K562 (cell line): Measurements from ENCODE around the gene TTC27. TPM values are rescaled to one million over a fixed set of nuclear protein-coding genes. Genes with fewer than 3 reads are reported as not detected.

ENCODE experiments used
- CBFA2T3 ChIP-seq: fragments of 450-650 bp; IDR thresholded peaks from 2 replicates; pipeline ENCODE4 v1.6.1; 2017
- CC2D1A ChIP-seq: fragments of 450-650 bp; IDR thresholded peaks from 2 replicates; pipeline ENCODE4 v1.6.1; 2017; ENCODE audit warnings: mild to moderate bottlenecking
- COPS2 ChIP-seq: fragments of 450-650 bp; conservative IDR thresholded peaks from 2 replicates; pipeline ENCODE4 v1.6.1; 2016; ENCODE audit warnings: mild to moderate bottlenecking, moderate library complexity
- ESRRA ChIP-seq: fragments of 450-650 bp; IDR thresholded peaks from 2 replicates; pipeline ENCODE4 v1.6.1; 2014; ENCODE audit warnings: low read depth, mild to moderate bottlenecking, moderate library complexity, borderline replicate concordance
- GABPA ChIP-seq: fragments of 200-800 bp; sonication (Bioruptor generic); conservative IDR thresholded peaks from 2 replicates; pipeline ENCODE4 v1.6.1; 2016; ENCODE audit warnings: low read depth, missing genetic modification characterization, missing compliant biosample characterization
- IRF2 ChIP-seq: sonication (generic); formaldehyde crosslinking; IDR thresholded peaks from 2 replicates; pipeline ENCODE4 v1.8.1; 2022; ENCODE audit warnings: mild to moderate bottlenecking, missing genetic modification reagents
- KDM2B ChIP-seq: fragments of 250-450 bp; sonication (Bioruptor Pico); IDR thresholded peaks from 2 replicates; pipeline ENCODE4 v1.8.0; 2021; ENCODE audit warnings: mild to moderate bottlenecking, moderate library complexity
- MAFF ChIP-seq: IDR thresholded peaks from 2 replicates; pipeline ENCODE4 v1.6.1; 2012; ENCODE audit warnings: low read length, improper control_type of control experiment
- MCM5 ChIP-seq: fragments of 450-650 bp; IDR thresholded peaks from 2 replicates; pipeline ENCODE4 v1.6.1; 2016; ENCODE audit warnings: low read depth
- NR4A1 ChIP-seq, 2 experiments: fragments of 250-450 bp in 1 of 2; fragments of 450-650 bp in 1 of 2; sonication (Bioruptor Pico) in 1 of 2; IDR thresholded peaks; 2 replicates each; pipeline versions ENCODE4 v1.4.0 to v1.6.1; 2016 to 2020; ENCODE audit warnings: mild to moderate bottlenecking in 2 of 2, missing compliant biosample characterization in 1 of 2, missing genetic modification characterization in 1 of 2, moderate library complexity in 1 of 2
- SMAD2 ChIP-seq: fragments of 150-350 bp; IDR thresholded peaks from 2 replicates; pipeline ENCODE4 v1.6.1; 2014; ENCODE audit warnings: low read depth, mild to moderate bottlenecking, low read length
- ZNF668 ChIP-seq: fragments of 250-450 bp; sonication (Bioruptor Pico); IDR thresholded peaks from 2 replicates; pipeline ENCODE4 v1.8.0; 2022; ENCODE audit warnings: mild to moderate bottlenecking, inconsistent platforms
- polyA plus RNA-seq, 8 experiments: library from polyadenylated mRNA; depleted of rRNA in 4 of 8; stranded (reverse) in 5 of 8; unstranded in 3 of 8; fragments of >200 nt; fragmentation: Nextera tagmentation in 2 of 8; fragmentation: Illumina TruSeq in 1 of 8; extraction: Ambion mirVana in 2 of 8; extraction: Trizol in 1 of 8; gene quantifications; 2 replicates each; pipeline versions ENCODE4 v1.2.1 to v1.2.3, GENCODE V29; 2011 to 2014; ENCODE audit warnings: inconsistent platforms in 1 of 8, missing spikeins in 1 of 8
- total RNA-seq, 7 experiments: library from RNA; depleted of rRNA in 6 of 7; stranded (reverse); fragments of >200 nt in 6 of 7; fragmentation: Illumina TruSeq in 2 of 7; extraction: Trizol in 2 of 7; gene quantifications; 2 replicates each; pipeline versions ENCODE4 v1.2.1 to v1.2.3, GENCODE V29; 2011 to 2021; ENCODE audit warnings: low replicate concordance in 1 of 7
- TF ChIP-seq, protein P1 (sequence below): fragments of 450-650 bp; IDR thresholded peaks from 2 replicates; pipeline ENCODE4 v1.6.1; 2016; ENCODE audit warnings: mild to moderate bottlenecking, moderate library complexity
- TF ChIP-seq, protein P2 (sequence below), 2 experiments: fragments of 450-650 bp; IDR thresholded peaks; 2 replicates each; pipeline ENCODE4 v1.6.1; 2018; ENCODE audit warnings: mild to moderate bottlenecking in 2 of 2, low read depth in 1 of 2; ENCODE audit not compliant: partially characterized antibody in 2 of 2

The TTC27 gene
- total and polyA plus RNA-seq, 9 of the 15 experiments (the other 6 are each of a cell fraction or from before 2014, with no cell fraction given): 44.3 to 93.4 (median 57.3) TPM

DNA sequence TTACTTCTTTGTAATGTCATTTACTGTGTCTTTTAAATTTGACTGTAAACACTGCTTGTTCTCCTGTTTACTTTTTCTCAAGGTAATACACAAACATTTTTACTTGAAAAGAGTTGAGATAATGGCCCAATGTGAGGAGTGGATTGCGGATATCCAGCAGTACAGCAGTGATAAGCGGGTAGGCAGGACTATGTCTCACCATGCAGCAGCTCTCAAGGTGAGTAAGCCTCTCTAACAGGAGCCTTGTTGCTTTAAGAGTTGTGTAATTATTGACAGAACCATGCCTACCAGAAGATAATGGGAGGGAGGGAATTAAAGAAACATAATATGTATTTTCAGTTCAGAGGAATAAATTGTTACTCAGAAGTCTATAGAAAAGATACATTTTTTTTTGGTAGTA lies 16.5 kb upstream of the TTC27 start (continued):
- TF ChIP-seq, protein P1, sequence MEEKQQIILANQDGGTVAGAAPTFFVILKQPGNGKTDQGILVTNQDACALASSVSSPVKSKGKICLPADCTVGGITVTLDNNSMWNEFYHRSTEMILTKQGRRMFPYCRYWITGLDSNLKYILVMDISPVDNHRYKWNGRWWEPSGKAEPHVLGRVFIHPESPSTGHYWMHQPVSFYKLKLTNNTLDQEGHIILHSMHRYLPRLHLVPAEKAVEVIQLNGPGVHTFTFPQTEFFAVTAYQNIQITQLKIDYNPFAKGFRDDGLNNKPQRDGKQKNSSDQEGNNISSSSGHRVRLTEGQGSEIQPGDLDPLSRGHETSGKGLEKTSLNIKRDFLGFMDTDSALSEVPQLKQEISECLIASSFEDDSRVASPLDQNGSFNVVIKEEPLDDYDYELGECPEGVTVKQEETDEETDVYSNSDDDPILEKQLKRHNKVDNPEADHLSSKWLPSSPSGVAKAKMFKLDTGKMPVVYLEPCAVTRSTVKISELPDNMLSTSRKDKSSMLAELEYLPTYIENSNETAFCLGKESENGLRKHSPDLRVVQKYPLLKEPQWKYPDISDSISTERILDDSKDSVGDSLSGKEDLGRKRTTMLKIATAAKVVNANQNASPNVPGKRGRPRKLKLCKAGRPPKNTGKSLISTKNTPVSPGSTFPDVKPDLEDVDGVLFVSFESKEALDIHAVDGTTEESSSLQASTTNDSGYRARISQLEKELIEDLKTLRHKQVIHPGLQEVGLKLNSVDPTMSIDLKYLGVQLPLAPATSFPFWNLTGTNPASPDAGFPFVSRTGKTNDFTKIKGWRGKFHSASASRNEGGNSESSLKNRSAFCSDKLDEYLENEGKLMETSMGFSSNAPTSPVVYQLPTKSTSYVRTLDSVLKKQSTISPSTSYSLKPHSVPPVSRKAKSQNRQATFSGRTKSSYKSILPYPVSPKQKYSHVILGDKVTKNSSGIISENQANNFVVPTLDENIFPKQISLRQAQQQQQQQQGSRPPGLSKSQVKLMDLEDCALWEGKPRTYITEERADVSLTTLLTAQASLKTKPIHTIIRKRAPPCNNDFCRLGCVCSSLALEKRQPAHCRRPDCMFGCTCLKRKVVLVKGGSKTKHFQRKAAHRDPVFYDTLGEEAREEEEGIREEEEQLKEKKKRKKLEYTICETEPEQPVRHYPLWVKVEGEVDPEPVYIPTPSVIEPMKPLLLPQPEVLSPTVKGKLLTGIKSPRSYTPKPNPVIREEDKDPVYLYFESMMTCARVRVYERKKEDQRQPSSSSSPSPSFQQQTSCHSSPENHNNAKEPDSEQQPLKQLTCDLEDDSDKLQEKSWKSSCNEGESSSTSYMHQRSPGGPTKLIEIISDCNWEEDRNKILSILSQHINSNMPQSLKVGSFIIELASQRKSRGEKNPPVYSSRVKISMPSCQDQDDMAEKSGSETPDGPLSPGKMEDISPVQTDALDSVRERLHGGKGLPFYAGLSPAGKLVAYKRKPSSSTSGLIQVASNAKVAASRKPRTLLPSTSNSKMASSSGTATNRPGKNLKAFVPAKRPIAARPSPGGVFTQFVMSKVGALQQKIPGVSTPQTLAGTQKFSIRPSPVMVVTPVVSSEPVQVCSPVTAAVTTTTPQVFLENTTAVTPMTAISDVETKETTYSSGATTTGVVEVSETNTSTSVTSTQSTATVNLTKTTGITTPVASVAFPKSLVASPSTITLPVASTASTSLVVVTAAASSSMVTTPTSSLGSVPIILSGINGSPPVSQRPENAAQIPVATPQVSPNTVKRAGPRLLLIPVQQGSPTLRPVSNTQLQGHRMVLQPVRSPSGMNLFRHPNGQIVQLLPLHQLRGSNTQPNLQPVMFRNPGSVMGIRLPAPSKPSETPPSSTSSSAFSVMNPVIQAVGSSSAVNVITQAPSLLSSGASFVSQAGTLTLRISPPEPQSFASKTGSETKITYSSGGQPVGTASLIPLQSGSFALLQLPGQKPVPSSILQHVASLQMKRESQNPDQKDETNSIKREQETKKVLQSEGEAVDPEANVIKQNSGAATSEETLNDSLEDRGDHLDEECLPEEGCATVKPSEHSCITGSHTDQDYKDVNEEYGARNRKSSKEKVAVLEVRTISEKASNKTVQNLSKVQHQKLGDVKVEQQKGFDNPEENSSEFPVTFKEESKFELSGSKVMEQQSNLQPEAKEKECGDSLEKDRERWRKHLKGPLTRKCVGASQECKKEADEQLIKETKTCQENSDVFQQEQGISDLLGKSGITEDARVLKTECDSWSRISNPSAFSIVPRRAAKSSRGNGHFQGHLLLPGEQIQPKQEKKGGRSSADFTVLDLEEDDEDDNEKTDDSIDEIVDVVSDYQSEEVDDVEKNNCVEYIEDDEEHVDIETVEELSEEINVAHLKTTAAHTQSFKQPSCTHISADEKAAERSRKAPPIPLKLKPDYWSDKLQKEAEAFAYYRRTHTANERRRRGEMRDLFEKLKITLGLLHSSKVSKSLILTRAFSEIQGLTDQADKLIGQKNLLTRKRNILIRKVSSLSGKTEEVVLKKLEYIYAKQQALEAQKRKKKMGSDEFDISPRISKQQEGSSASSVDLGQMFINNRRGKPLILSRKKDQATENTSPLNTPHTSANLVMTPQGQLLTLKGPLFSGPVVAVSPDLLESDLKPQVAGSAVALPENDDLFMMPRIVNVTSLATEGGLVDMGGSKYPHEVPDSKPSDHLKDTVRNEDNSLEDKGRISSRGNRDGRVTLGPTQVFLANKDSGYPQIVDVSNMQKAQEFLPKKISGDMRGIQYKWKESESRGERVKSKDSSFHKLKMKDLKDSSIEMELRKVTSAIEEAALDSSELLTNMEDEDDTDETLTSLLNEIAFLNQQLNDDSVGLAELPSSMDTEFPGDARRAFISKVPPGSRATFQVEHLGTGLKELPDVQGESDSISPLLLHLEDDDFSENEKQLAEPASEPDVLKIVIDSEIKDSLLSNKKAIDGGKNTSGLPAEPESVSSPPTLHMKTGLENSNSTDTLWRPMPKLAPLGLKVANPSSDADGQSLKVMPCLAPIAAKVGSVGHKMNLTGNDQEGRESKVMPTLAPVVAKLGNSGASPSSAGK: no peak
- no peak for TF ChIP-seq ESRRA
- no peak for TF ChIP-seq GABPA (tag)
- TF ChIP-seq CC2D1A: no peak
- TF ChIP-seq ZNF668 (CRISPR knock-in tag): no peak
- peak; percentile 66 for TF ChIP-seq CBFA2T3
- no peak for TF ChIP-seq KDM2B (CRISPR knock-in tag)
- no peak for TF ChIP-seq COPS2
- TF ChIP-seq SMAD2: no peak
- no peak for TF ChIP-seq MCM5
- TF ChIP-seq IRF2 (CRISPR knock-in tag): no peak
- TF ChIP-seq, protein P2, sequence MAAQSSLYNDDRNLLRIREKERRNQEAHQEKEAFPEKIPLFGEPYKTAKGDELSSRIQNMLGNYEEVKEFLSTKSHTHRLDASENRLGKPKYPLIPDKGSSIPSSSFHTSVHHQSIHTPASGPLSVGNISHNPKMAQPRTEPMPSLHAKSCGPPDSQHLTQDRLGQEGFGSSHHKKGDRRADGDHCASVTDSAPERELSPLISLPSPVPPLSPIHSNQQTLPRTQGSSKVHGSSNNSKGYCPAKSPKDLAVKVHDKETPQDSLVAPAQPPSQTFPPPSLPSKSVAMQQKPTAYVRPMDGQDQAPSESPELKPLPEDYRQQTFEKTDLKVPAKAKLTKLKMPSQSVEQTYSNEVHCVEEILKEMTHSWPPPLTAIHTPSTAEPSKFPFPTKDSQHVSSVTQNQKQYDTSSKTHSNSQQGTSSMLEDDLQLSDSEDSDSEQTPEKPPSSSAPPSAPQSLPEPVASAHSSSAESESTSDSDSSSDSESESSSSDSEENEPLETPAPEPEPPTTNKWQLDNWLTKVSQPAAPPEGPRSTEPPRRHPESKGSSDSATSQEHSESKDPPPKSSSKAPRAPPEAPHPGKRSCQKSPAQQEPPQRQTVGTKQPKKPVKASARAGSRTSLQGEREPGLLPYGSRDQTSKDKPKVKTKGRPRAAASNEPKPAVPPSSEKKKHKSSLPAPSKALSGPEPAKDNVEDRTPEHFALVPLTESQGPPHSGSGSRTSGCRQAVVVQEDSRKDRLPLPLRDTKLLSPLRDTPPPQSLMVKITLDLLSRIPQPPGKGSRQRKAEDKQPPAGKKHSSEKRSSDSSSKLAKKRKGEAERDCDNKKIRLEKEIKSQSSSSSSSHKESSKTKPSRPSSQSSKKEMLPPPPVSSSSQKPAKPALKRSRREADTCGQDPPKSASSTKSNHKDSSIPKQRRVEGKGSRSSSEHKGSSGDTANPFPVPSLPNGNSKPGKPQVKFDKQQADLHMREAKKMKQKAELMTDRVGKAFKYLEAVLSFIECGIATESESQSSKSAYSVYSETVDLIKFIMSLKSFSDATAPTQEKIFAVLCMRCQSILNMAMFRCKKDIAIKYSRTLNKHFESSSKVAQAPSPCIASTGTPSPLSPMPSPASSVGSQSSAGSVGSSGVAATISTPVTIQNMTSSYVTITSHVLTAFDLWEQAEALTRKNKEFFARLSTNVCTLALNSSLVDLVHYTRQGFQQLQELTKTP (IDR thresholded peaks at IDR 0.05; ENCODE audit: low read depth in 1 of 2, partially characterized antibody in 2 of 2): no peak
- TF ChIP-seq NR4A1 (CRISPR knock-in tag; IDR thresholded peaks at IDR 0.05): no peak
- TF ChIP-seq NR4A1 (tag; IDR thresholded peaks at IDR 0.05): no peak
- TF ChIP-seq MAFF: no peak
